ENCODE data around the gene MTG1.

Gene MTG1

GRCh38 chr10:133359554-133359971, 34.4 kb upstream of the MTG1 start:
- H3K4me3 ChIP-seq (ENCODE audit: low read depth, low read length), result no peak overlapping the region
- no peak for TF ChIP-seq CTCF (IDR thresholded peaks at IDR 0.05; ENCODE audit: borderline replicate concordance, insufficient read depth, low read depth, low read length)

DNA sequence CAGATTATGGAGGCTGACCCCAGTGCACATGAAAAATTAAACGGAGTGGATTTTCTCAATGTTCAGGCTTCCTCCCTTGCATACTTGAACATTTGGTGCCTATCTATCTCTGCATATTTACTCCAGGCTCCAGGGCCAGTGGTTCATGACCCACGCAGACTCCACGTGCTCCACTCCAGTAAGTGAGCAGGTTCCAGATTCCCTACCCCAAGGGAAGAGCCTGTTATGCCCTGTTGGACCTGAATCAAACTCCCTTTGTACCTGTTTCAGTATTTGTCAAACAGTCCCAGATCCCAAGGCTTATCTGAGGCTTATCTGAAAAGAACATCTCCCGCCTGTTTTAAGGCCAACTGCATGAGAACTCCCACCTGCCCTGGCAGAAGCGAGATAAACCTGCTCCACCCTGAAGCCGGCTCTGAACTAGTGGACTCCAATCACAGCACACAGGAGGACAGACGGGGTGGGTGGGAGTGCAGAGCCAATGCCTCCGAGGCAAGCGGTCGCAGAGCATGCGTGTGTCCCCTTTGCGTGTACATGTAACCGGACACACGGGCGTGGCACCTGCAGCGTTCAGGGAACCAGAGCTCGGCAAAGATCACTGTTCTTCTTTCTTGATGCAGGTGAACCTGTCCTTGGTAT, 33.9 kb upstream of the MTG1 start:
- TF ChIP-seq CTCF (IDR thresholded peaks at IDR 0.05; ENCODE audit: borderline replicate concordance, insufficient read depth, low read depth, low read length), result no peak
- no peak overlapping the region for H3K4me3 ChIP-seq (ENCODE audit: low read depth, low read length)

DNA sequence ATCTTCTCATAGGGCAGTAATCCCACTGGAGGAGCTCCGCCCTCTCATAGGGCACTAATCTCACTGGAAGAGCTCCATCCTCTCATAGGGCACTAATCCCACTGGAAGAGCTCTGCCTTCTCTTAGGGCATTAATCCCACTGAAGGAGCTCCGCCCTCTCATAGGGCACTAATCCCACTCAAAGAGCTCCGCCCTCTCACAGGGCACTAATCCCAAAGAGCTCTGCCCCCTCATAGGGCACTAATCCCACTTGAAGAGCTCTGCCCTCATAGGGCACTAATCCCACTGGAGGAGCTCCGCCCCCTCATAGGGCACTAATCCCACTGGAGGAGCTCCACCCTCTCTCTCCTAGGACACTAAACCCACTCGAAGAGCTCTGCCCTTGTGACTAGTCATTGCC, 32.7 kb upstream of the MTG1 start:
- TF ChIP-seq CTCF (IDR thresholded peaks at IDR 0.05; ENCODE audit: borderline replicate concordance, insufficient read depth, low read depth, low read length), result no peak
- no peak overlapping the region for H3K4me3 ChIP-seq (ENCODE audit: low read depth, low read length)

GRCh38 chr10:133361773-133362441, 32.0 kb upstream of the MTG1 start:
- no peak for TF ChIP-seq CTCF (IDR thresholded peaks at IDR 0.05; ENCODE audit: borderline replicate concordance, insufficient read depth, low read depth, low read length)
- no peak overlapping the region for H3K4me3 ChIP-seq (ENCODE audit: low read depth, low read length)

- no peak for TF ChIP-seq CTCF (IDR thresholded peaks at IDR 0.05; ENCODE audit: borderline replicate concordance, insufficient read depth, low read depth, low read length)
- H3K4me3 ChIP-seq (ENCODE audit: low read depth, low read length), result no peak overlapping the region
Observed at GRCh38 chr10:133362846-133363245, 31.1 kb upstream of the MTG1 start.

- TF ChIP-seq CTCF (IDR thresholded peaks at IDR 0.05; ENCODE audit: borderline replicate concordance, insufficient read depth, low read depth, low read length), result no peak
- H3K4me3 ChIP-seq (ENCODE audit: low read depth, low read length), result no peak overlapping the region
Observed at GRCh38 chr10:133364645-133365431, 29.1 kb upstream of the MTG1 start.
